GM19025 (cell line): ENCODE results near the gene MMD.
"Not testable (repeated sequence)": the region's sequence is repeated elsewhere in the genome, so short reads cannot be mapped to it uniquely, and the experiment has no call there.

Experiments used
- ATAC-seq: cut with Tn5 transposase; IDR thresholded peaks from one replicate; pipeline ENCODE4 v1.9.1; 2021; ENCODE audit warnings: mild to moderate bottlenecking, low read depth, moderate library complexity; ENCODE audit not compliant: unreplicated experiment

Gene MMD

DNA sequence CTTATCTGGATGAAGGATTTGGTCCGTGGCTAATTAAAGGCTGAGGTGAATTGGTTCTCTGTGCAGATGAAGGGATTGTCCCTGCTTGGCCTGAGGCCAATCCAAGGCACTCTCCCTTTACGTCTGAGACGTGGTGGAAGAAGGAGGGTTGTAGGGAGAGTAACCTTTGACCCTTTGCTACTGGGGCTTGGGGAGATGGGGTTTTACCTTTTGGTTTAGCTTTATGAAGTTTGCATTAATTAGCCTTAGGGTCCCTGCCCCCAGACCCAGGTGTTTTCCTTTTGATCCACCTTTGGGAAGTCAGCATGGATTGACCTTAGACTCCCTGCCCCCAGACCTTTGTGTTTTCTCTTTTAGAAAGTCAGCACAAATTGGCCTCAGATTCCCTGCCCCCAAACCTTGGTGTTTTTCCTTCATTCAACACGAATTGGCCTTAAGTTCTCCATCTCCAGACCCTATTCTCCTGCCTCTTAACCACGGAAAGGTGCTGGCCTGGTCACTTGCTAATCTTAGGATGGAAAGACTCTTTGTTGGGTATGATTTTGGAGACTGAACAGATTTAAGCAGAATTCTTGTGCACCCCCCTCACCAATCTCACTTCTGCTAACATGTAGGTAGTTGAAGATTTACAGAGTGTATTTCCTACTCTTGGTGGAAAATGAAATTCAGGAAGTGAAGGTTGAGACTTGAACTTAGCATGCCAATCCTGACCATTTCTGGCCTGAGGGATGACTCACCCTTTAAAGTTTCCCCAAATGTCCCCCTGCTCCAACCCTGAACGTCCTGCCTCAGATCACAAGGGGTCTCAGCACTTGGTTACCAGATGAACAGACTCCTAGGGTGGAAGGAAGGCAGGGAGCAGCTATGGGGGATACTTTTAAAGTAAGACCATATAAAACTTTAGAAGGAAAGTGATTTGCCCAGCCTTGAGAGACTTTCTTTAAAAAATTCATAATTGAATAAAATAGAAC is 23.1 kb upstream of the MMD start:
- peak; percentile 61 for ATAC-seq

DNA sequence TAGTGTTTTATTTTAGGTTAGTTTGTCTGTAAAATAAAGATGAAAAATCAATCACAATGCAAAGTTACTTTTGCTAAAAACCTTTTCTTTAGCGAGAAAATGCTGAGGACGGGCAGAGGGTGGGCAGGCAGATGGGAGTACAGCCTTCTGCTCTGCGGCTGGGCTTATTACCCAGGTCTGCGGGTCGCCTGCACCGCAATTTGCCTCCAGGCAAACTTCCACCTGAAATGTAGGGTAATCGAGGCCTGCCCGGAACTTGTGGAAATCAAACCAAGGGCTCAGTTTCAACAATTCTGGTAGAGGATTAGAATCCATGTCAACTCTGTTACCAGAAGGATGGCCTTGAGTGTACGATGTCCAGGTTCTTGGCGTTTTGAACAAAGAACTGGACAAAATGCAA is 22.3 kb upstream of the MMD start:
- ATAC-seq: no peak

DNA sequence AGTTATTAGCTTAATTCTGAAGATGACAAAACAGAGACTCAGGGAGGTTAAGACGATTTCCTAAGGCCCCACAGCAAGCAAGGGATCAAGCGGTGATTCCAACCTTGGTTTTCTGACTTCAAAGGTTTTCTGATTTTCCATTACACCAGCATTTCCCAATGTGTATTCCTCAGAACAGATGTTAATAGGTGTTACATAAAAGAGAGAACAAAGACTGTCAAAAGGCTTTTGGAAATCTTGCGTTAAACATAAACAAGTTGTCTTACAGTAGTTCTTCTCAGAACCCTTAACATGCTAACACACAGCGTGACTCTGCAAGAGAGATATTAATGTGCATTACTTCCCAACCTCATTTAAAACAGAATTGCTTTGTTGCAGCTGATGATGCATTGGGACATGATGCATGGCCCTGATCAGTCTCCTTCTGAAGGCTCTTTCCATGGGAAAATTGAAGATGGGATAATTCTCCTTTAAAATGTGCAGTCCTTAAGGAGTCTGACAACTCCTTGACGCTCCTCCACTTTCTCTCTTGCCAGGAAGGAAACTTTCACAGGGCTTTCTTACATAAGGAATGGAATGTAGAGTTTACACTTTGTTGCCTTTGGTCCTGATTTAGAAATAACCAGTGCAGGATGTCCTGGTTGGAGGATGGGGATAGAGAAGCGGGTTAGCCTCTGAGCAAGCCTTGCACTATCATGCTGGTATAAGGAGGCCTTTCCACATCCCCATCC is 21.5 kb upstream of the MMD start:
- no peak for ATAC-seq

DNA sequence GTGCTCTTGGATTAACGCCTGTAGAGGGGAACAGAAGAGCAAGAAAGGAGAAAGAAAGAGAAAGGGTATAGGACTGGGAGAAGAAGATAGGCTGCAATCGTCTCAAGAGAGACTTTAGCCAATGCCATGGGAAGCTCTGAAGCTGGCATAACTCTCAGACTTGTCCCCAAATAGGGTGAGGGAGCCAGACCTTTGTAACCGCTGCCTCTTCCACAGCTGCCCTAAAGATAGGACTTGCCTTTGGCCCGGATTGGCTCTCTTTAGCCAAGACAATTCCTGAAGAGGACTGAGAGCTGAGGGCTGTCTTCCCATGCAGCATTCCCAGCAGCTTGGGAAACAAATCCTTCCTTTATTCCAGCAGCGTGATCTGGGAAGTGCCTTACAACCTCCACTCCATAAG is 20.8 kb upstream of the MMD start:
- ATAC-seq: no peak

DNA sequence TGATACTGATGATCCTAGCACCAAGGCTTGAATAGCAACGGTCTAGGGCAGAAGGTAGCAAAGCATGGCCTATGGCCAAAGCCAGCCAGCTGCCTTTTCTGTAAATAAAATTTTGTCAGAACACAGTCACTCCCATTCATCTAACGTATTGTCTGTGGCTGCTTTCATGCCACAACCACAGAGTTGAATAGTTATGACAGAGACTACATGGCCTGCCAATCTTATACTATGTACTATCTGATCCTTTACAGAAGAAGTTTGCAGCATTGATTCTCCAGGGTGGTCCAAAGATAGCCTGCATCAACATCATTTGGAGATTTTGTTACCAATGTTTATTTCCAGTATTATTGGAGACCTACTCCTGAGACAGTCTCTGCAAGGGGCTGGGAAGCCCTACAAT is 19.9 kb upstream of the MMD start:
- ATAC-seq: no peak

DNA sequence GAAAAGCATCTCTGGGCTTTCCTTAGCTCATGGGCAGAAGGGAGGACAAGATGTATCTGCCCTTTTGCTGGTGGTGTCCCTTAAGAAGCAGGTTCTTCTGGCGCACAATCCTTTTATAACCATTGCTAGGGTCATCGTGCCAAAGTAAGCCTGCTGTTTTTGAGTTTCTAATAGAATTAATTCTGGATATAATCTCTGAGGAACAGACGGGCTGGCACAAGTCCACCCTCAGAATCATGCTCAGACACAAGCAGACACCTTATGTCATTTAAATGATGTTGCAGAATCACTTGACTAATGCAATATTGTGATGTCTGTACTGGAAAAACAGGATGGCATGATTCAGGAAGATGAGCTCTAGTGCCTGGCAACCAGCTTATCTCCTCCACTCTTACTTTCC is 18.8 kb upstream of the MMD start:
- ATAC-seq: no peak

DNA sequence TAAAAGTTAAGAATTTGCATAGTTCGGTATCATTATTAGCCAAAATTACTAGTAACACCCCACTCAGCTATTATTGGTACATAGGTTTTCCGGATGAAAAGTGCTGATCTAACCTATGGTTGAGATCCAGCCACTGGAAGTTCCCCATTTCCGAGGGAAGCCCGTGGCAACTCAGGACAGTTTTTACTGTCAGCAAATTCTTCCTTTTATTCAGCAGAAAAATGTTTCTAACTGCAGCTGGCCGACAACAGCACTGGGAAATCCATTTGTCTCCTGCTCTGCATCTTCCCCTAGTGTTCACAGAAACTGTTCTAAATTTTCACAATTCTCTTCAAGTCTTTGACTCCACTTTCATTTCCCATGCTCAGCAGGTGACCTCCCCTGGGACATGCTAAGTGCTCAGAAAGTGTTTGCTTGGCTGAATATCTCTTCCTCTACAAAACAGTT is 15.5 kb upstream of the MMD start:
- ATAC-seq: peak; percentile 62

DNA sequence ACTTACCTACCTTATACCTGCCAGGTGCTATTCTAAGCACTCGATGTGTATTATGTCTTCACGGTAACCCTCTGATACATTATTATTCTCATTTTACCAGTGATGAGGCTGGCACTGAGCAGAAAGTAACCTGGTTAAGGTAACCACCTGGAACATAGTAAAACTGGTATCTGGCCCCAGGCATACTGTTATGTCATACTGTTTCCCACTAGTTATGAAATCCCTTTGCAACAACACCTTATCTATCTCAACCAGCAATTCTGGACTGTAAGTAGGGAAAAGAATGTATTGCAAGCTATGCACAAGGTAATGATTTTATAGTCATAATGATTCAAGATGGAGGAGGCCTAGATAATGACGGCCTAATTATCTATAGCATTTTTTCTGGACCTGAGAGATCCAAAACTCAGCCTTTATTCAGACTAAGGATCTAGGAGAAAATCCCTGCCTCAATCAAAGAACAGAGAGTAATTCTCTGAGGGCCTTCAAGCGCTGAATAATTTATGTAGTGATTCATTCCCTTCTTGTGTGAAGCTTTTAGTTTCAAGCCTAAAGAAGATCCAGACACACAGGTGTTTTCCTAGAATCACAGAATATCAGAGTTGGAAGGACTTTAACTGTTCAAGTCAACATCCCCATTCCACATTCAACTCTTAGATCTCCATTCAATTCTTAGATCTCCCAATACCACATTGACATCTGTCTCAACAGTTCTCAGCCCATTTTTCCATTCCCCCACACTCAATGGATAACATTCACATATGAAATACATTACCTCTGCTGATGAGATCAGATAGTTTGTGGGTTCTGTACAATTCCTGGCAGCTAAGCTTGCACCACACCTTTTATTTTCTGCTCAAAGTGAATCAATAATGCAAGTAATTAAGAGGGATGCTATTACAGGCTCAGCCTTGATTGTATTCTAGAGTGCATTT is 14.9 kb upstream of the MMD start:
- ATAC-seq: peak; percentile 16

DNA sequence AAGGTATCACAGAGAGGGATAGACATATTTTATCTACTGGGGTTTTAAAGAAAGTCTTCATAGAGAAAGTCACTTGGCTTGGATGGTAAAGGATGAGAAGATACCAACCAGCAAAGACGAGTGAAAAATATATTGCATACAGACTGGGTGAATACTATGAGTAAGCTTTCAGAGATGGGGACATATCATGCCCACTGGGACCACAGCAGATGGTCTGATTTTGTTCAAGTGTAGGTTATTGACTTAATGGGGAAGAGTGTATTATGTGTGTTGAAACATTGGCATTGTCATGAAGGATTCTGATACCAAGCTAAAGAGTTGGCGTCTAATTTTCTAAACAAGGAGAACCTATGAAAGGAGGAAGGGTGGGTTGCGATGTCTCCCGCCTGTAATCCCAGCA is 13.8 kb upstream of the MMD start:
- no peak for ATAC-seq

DNA sequence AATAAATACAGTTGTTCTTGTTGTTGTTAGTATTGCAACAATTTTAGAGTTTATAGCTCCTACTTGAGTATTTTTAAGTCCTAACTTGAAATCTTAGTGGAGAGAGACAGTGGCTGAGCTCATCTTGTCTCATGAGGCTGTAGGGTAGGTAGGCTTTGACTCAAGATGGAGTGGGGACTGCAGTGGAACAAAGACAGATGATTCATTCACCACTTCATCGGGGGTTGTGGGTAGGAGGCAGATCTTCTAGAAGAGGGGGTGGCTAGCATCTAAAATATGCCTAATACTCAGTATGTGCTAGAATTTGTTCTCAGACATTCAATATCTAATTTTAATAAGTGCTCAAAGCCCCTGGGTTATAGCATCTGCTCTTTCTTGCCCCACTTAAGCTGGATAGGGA is 13.1 kb upstream of the MMD start:
- ATAC-seq: no peak

DNA sequence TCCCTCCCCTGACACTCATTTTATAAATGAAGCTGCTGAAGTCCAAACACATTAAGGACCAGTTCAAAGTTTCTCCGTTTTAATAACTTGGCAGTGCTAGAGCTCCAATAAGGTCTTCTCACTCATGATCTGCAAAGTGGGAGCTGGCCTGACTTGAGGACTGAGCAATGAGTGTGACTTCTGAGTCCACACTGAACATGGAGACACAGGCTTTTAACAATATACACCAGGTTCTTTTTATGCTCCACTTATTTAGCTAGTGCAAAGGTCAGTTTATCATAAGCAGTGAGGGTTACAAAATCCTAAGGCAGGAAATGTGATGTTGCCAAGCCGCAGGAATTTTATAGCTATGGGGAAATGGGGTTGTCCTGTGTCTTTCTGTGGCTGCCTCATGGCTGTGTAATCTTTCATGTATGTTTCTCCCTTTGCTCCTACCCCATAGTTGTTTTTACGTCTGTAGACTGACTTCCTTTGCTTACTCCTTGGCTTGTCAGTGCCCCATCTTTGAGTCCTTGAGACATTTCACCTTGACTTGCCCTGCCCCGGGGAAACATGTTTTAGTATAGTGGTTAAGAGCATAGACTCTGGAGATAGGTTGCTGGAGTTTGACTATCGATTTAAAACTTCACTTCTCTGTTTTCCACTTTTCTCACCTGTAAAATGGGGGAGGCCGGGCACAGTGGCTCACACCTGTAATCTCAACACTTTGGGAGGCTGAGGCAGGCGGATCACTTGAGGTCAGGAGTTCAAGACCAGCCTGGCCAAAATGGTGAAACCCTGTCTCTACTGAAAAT is 12.2 kb upstream of the MMD start:
- no peak for ATAC-seq

DNA sequence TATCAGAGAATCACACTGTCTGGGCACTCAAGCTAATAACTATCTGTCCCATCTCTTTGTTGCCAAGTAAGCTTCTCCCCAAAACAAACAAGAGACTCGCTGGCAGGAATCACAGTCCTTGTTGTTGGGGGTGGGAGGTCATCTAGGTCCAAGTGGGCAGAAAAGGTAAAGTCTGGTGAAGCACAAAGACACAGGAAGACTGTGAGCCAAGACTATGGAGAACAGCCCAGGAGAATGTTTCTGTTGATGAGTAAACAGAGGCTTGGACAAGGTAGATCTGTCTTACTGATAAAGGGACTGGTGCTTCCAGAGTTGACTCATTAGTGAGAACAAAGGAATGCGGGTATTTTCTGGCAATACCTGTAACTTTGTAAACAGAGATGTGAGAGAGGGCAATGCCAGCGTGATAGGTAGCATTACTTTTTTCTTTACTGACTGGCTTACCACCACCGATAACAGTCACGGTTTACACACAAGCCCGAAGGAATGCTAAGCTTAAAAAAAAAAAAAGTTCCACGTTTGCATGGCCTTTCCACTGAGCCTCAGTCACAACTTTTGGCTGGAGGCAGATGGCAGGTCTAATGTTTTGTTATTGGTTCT is 11.5 kb upstream of the MMD start:
- no peak for ATAC-seq

DNA sequence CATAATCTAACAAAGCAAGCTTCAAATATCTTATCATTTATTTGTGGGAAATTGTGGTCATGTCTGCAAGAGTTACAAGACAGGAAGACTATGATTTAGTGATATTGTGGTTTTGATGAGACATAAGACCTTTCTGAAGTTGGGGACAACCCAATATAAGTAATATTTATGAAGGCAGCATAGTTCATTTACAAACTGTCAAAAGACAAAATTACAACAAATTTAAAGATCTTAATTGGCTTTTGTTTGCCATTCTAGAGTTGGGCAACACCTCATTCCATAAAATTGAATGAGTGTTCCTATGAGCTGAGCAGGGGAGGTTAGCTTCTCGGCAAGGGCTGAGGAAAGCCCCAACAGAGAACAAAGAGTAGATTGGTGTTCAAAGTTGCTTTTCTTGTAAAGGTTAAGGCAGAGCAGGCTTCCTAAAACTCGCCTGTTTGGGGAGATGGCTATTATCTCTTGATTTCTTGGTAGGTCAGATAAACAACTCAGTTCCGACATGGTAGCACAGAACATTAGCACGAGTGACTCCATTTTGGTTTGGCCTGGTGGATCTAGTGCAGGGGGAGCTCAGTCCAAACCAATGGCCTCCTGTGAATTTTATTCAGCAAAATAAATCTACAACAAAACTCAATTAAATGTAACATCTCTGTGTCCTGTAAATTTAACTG is 10.9 kb upstream of the MMD start:
- no peak for ATAC-seq

DNA sequence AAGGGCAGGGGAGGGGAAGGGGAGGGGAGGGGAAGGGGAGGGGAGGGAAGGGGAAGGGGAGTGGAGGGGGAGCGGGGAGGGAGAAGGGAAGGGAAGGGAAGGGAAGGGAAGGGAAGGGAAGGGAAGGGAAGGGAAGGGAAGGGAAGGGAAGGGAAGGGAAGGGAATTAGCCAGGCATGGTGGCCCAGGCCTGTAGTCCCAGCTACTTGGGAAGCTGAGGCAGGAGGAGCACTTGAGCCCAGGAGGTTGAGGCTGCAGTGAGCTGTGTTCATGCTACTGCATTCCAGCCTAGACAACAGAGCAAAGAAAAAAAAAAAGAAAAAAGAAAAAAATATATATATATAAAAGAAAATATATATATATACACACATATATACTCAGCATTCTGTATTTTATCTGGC is 10.3 kb upstream of the MMD start:
- not testable (repeated sequence) for ATAC-seq

DNA sequence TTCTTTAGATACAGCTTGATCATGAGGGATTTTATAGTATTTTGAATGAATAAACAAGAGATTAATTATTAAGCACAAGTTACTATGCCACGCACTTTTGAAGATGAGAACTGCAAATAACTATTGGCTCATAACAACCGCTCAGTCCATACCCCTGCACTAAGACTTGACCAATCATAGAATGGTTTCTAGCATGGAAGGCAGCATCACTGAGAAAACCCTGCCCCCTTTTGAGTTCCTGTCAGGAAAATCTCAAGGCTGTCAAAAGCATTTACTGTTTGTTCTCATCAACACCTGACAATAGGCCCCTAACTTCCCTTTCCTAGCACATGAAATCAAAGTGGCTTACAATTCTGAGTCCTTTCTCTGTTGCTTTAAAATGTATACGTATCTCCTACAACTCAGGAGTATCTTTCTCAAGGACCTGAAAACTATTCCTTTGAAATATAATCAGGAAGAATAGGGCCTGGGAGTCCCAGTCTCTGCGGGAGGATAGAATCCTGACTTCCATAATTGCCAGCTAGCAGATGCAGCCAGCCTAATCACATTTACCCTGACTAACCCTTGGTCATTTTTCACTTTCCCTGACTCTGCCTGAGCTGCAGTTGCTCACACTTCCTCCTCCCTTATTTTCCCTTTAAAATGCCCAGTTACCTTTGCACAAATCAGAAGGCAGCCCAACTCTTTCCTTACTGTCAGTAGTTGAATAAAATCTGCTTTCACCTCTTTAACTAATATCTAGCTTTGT is 9.1 kb upstream of the MMD start:
- ATAC-seq: no peak

DNA sequence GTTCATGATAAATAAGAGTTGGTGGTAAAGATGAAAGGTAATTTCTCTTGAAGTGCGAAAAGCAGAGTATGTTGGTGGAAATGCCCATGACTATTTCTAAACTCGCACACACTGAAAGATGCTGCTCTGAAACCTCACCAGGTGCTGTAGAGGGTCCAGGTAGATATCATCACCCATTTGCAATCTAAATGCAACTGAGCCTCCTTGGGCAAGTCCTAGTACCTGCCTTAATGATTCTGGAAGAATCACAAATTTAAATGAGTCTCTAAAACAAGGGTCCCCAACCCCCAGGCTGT is 5.9 kb upstream of the MMD start:
- ATAC-seq: peak; percentile 34

DNA sequence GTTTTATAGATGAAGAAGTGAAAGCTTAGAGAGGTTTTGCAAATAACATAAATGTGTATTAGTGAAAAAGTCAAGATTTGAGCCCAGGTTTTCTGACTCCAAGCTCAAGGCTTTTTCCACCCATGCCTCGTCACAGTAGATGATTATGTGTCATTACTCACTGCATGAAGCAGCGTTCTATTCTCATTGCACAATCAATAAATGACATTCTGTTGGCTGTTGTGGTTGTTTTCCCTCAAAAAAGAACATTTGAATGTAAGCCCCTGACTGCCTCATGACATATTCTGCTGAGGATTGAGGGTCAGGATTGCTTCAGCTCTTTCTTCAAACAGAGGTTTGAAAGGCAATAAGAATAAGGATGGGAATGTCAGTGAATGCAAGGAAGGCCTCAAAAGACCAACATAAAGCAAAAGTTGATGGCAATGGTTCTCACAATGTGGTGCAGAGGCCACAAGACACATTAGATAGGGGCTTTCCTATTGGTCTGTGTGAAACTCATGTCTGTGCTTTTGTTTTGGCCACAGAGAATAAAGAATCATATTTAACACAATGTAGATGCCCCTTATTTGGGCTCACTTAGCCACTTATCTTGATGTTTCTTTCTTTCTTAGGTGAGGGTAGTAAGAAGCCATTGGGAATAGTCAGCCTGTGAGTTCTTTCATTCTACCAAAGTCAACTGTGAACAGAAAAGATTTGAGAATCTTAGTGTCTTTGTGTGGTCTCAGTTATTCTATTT is 5.4 kb upstream of the MMD start:
- peak; percentile 68 for ATAC-seq
